HG03432 (cell line): ENCODE measurements around the gene MEG3.

Experiments
- ATAC-seq: cut with Tn5 transposase; IDR thresholded peaks from one replicate; pipeline ENCODE4 v1.9.1; 2021; ENCODE audit warnings: mild to moderate bottlenecking, moderate library complexity; ENCODE audit not compliant: unreplicated experiment

Gene MEG3

DNA sequence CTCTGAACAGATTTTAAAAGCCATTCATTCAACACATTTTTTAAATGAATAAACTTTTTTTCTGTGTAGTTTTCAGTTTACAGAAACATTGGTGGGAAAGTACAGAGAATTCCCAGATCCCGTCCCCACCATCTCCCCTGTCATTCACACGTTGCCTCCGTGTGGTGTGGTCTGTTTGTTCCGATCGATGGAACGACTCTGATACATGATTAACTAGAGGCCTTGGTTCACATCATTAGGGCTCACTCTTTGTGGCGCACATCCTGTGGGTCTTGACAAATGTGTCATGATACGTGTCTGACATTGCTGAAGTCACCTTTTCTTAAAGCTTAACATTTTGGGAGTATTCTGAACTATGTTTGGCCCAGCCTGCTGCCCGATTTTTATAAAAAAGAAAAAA lies 18.5 kb downstream of the MEG3 start:
- ATAC-seq: no peak

- ATAC-seq: no peak
Observed at GRCh38 chr14:100844846-100845245, 18.9 kb downstream of the MEG3 start.

GRCh38 chr14:100845341-100845740 lies 19.4 kb downstream of the MEG3 start:
- no peak for ATAC-seq

GRCh38 chr14:100846309-100846859 lies 20.5 kb downstream of the MEG3 start:
- ATAC-seq: no peak

DNA sequence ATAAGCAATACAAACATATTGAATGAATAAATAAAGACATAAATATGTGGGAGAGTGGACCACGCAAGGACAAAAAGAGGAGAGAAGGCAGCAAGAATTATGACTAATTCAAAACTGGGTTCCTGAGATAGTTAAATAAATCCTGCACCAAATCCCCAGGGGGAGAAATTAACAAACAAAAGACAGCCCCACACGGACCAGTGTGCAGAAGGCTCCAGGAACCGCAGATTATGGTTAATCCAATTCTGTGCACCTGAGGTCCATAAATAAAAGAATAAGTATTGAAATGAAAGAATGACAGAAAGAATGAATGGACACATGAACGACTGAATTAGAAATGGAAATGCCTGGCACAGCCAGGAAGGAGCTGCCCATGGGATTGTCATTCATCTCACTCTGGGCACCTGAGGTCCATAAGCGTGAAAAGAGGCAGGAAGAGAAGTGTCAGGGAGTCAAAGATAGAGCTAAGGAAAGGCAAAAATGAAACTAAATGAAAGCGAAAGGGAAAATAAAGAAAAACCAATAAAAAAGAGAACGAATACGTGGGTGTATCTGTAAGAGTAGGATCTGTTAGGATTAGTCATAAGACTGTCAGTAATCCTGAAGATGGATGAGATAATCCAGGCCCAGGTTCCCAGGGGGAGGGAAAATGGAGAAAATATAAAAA lies 23.3 kb downstream of the MEG3 start:
- ATAC-seq: no peak

DNA sequence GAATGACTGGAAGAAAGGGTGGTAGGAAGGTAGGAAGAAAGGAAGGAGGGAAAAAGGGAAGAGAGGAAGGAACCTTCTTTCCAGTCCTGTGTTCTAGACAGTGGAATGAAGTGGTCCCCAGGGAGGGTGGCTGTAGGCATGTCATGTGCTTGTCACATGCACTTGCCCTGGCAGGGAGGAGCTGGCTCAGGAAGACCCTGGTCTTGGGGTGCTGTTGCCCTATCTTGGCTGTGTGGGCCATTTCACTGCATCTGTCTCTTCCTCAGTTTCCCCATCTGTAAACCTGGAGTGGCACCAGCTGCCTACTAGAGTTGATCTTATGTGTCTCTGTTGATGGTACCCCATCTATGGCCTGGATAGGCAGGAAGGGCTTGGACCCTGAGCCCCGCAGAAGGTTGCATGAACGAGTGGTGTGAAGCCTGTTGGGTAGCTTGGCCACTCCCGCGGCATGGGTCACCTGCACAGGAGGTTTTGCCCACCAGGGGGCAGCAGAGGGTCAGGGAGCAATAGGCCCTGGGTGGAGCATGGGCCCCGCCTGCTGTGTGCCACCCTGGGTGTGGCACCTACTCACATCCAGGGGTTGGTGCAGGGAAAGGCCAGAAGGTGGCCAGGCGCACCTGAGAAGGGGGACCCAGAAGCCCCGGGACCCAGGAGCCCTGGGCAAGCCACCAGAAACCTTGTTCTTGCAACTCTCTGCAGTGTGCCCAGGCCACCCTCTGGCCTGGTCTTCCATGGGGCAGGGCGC lies 25.1 kb downstream of the MEG3 start:
- ATAC-seq: peak; percentile 75

GRCh38 chr14:100851586-100851916 lies 25.6 kb downstream of the MEG3 start:
- ATAC-seq: no peak

- no peak for ATAC-seq
Observed at GRCh38 chr14:100851946-100852620, 26.2 kb downstream of the MEG3 start.

- ATAC-seq: no peak
Observed at GRCh38 chr14:100854435-100854834, 28.5 kb downstream of the MEG3 start.

GRCh38 chr14:100855256-100855930 lies 29.5 kb downstream of the MEG3 start:
- ATAC-seq: no peak

- no peak for ATAC-seq
Observed at GRCh38 chr14:100856056-100856950, 30.4 kb downstream of the MEG3 start.

DNA sequence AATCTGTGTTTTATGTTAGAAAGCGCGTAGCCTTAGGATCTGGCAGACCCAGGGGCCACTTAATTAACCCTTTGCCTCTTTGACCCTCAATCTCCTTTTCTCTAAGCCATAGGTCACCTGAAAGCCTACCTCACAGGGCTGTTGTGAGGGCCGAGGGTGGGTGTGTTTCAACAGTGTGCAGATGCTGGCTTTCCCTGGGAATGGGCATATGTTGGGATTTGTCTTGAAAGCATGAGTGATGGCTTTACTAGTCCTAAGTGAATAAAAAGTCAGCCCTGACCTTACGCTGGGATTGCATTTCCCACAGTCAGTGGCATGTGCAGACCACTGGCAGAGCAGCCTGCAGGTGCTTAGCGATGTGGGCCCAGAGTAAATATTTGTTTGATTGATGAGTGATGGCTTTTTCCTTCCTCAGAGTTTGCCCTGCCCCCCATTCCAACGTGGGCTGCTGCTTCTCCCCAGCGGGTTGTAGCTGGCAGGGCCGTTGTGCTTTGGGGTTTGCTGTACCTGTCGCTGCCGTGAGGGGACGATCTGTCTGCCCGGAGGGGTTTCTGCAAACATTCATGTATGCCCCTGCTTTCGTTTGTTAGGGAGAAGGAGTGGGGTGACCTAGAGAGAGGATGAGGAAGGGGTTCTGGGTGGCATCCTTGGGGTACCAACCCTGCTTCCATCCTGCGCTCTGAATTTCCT lies 31.5 kb downstream of the MEG3 start:
- ATAC-seq: no peak

DNA sequence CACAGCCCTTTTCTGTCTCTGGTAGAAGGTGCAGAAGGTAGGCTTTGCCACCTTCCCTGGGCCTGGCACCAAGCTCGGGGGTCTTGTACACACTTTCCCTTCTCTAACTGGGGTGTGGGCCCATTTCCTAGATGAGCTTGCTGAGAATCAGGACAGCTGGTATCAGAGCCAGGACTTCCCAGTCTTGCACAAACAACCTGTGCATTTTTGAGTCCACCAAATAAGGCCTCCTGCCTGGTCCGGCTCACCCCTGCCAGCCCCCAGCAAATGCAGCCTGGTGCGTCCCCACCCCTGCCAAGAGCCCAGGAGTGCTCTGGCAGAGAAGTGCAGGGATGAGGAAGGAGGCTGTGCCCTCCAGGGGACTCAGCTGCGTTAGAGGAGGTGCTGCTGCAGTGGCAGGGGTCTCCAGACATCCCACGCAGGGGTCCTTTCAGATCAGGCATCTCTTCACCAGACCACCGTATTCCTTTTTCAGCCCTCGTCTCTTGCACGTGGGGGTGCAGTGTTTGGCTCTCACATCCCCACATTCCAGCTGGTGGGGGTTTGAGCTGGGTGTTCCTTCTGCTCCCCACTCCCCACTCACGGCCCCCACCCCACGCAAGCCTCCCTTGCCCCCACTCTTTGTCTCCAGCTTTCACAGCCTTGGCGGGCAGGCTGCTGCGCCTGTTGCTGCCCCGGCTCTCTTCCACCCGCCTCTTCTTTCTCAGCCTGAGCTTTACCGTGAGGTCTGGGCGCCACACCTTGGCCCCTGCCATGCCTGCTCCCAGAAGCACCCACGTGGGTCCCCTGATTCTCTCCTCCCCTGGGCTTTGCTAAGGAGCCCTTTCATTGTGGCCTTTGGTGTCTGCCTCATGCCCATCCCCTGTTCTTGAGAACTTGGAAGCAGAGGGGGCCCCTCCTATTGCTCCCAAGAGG lies 32.3 kb downstream of the MEG3 start:
- no peak for ATAC-seq

- no peak for ATAC-seq
Observed at GRCh38 chr14:100858838-100859220, 32.9 kb downstream of the MEG3 start.

- no peak for ATAC-seq
Observed at GRCh38 chr14:100859781-100860180, 33.9 kb downstream of the MEG3 start.

GRCh38 chr14:100860556-100861187 lies 34.8 kb downstream of the MEG3 start:
- no peak for ATAC-seq

DNA sequence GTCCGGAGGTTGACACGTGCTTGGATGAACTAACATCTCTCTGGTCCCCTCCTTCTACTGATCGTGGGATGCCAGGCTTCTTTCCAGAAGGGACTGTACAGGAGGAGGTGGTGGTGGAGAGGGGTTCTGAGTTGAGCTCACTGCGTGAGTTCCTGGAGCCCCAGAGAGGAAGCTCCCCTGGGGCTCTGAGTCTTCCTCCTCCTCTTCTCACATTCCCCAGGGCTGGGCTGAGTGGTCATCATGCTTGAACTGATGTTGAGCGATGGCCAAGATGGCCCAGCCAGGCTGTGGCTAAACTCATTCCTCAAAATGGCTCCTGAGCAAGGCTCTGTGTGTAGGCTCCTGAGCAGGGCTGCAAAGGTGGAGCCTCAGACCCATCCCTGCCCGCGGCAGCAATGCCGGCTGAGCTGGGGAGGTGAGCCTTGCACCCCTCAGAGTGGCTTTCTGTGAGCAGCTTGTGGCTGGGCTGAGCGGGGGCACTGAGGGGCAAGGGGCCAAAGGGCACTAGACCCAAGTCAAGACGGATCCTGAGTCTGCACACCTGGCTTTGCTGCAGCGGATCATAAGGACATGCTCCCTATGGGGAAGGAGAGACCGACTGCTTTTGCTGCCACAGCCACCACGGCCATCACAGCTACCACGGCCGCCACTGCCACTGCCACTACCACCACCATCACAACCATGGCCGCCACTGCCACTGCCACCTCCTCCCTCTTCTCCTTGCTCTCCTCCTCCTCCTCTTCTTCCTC lies 35.4 kb downstream of the MEG3 start:
- ATAC-seq: no peak

DNA sequence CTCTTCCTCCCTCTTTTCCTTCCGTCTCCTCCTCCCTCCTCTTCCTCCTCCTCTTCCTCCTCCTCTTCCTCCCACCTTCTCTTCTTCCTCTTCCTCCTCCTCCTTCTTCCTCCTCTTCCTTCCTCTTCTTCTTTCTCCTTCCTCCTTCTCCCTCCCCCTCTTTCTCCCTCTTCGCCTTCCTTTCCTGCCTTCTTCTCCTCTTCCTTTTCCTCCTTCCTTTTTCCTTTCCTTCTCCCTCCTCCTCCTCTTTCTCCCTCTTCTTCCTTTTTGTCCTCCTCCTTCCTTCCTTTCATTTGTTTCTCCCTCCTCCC lies 36.0 kb downstream of the MEG3 start:
- no peak for ATAC-seq
